AG10803 (cell line): ENCODE data around the gene PLEKHA1.

Experiments
- DNase-seq: peaks from one replicate; pipeline ENCODE4 v3.0.0; 2010; ENCODE audit warnings: low read depth
- H3K4me3 ChIP-seq: 2 replicates; pipeline ENCODE4 v1.5.1; 2011; ENCODE audit warnings: mild to moderate bottlenecking, low read length, control low read depth
- CTCF ChIP-seq: conservative IDR thresholded peaks from 2 replicates; pipeline ENCODE4 v1.5.1; 2011; ENCODE audit warnings: mild to moderate bottlenecking, low read length, control low read depth, inconsistent platforms

PLEKHA1 gene

GRCh38 chr10:122476333-122476695 is 101.8 kb downstream of the PLEKHA1 start:
- TF ChIP-seq CTCF = no peak
- no peak for DNase-seq

DNA sequence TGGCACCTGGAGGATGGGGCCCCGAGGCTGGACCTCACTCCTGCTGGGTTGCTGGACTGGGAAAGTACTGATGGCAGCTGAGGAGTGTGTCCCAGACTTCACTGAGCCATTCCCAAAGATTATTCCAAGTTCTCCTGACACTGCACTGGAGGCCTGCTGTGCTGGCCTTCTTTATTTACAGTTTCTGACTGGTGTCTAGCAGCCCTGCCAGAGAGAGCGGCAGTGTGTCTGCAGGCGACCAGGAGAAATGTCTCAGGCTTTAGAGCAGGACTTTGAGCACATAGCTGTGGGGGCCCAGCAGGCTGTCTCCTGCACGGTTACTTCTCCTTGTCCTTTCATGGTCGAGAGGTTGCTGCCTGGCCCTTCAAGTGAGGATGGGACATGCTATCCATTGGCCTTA is 102.9 kb downstream of the PLEKHA1 start:
- no peak for TF ChIP-seq CTCF
- DNase-seq = no peak
- H3K4me3 ChIP-seq = no peak overlapping the region

More at GRCh38 chr10:122476333-122476695, 101.8 kb downstream of the PLEKHA1 start:
- no peak overlapping the region for H3K4me3 ChIP-seq

DNA sequence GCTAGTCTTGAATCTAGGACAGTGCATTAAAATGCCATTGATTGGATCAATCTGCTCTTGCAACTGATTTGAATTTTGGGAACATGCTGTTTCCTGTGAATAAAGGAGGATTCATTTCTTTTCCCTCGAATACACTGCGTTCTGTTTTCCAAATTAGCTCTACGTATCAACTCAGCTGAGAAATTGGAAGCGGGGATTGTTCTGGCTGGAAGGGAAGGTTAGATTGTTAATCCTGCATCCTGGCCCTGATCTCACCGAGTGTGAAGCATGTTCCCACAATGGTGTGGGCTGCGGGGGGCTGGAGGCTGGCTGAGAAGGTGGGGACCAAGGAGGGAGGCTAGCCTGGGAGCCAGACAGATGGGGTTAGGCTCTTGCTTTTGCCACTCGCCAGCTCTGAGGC is 104.5 kb downstream of the PLEKHA1 start:
- no peak for TF ChIP-seq CTCF
- DNase-seq = no peak
- H3K4me3 ChIP-seq = no peak overlapping the region

GRCh38 chr10:122480146-122480833 is 105.8 kb downstream of the PLEKHA1 start:
- no peak overlapping the region for H3K4me3 ChIP-seq
- no peak for TF ChIP-seq CTCF
- no peak for DNase-seq

DNA sequence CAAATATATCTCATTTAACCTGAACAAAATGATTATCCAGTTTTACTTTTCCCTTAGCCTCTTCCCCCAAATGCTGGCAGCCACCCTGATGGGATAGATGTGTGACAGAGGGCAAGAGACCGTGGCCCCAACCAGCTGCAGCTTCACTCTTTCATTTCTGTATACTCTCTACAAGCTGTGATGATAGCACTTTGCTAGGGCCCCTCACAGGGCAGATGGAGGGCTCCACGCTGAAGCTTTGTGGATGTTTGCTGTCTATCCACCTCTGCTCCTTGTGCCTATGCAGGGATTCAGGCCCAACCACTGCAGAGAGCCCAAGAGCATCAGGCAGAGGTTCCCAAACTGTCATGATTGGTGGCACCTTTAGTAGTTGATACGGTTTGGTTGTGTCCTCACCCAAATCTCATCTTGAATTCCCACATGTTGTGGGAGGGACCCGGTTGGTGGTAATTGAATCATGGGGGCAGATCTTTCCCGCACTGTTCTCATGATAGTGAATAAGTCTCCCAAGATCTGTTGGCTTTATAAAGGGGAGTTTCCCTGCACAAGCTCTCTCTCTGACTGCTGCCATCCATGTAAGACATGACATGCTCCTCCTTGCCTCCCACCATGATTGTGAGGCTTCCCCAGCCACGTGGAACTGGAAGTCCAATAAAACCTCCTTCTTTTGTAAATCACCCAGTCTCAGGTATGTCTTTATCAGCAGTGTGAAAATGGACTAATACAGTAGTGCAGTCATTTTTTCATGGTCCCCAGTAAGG is 107.0 kb downstream of the PLEKHA1 start:
- DNase-seq = no peak
- H3K4me3 ChIP-seq = no peak overlapping the region
- no peak for TF ChIP-seq CTCF
